Neural cell (in vitro differentiated cells): Measurements from ENCODE around the gene C11orf86. TPM values are rescaled to one million over a fixed set of nuclear protein-coding genes. Genes with fewer than 3 reads are reported as not detected.

Source experiments
- H2AFZ ChIP-seq: fragments of 200-600, 300-800 bp; sonication (generic), shearing (Covaris generic); 2 replicates; pipeline ENCODE4 v1.6.0; 2014; ENCODE audit warnings: low read depth, mild to moderate bottlenecking, antibody characterized with exemption, low read length, moderate library complexity
- H3F3A ChIP-seq: fragments of 200-600 bp; shearing (Covaris generic); 2 replicates; pipeline ENCODE4 v1.6.1; 2016; ENCODE audit warnings: mild to moderate bottlenecking, moderate library complexity, mixed read lengths, antibody characterized with exemption, low read length; ENCODE audit not compliant: insufficient read depth, poor library complexity, severe bottlenecking
- H3K27ac ChIP-seq: fragments of 200-600, 300-800 bp; sonication (generic), shearing (Covaris generic); 2 replicates; pipeline ENCODE4 v1.5.1; 2014; ENCODE audit warnings: mild to moderate bottlenecking, low read length, moderate library complexity
- H3K27me3 ChIP-seq: fragments of 300-800, 200-600 bp; sonication (generic), shearing (Covaris generic); 2 replicates; pipeline ENCODE4 v1.6.0; 2014; ENCODE audit warnings: mild to moderate bottlenecking, low read depth, low read length, moderate library complexity; ENCODE audit not compliant: insufficient read depth
- H3K36me3 ChIP-seq: fragments of 300-800, 200-600 bp; sonication (generic), shearing (Covaris generic); 2 replicates; pipeline ENCODE4 v1.5.1; 2014; ENCODE audit warnings: mild to moderate bottlenecking, antibody characterized with exemption, low read length, moderate library complexity; ENCODE audit not compliant: insufficient read depth
- H3K4me2 ChIP-seq: fragments of 300-800, 200-600 bp; sonication (generic), shearing (Covaris generic); 2 replicates; pipeline ENCODE4 v1.6.0; 2014; ENCODE audit warnings: mild to moderate bottlenecking, low read length
- H3K4me3 ChIP-seq: fragments of 300-800, 200-600 bp; sonication (generic), shearing (Covaris generic); 2 replicates; pipeline ENCODE4 v1.5.1; 2014; ENCODE audit warnings: mild to moderate bottlenecking, low read length, moderate library complexity
- H3K79me2 ChIP-seq: fragments of 200-600 bp; shearing (Covaris generic); replicated peaks from 2 replicates; pipeline ENCODE4 v1.6.0; 2014; ENCODE audit warnings: mild to moderate bottlenecking, low read length, moderate library complexity; ENCODE audit not compliant: insufficient read depth
- H3K9ac ChIP-seq: fragments of 300-800, 200-600 bp; sonication (generic), shearing (Covaris generic); 2 replicates; pipeline ENCODE4 v1.6.1; 2016; ENCODE audit warnings: mild to moderate bottlenecking, low read length, mixed read lengths
- H3K9me2 ChIP-seq: fragments of 200-600 bp; shearing (Covaris generic); 2 replicates; pipeline ENCODE4 v1.6.1; 2016; ENCODE audit warnings: mild to moderate bottlenecking, low read length, mixed read lengths; ENCODE audit not compliant: insufficient read depth
- H3K9me3 ChIP-seq: fragments of 200-600, 300-800 bp; sonication (generic), shearing (Covaris generic); 2 replicates; pipeline ENCODE4 v1.6.1; 2016; ENCODE audit warnings: mild to moderate bottlenecking, mixed run types, low read length, moderate library complexity, mixed read lengths
- H4K20me1 ChIP-seq: fragments of 200-600 bp; shearing (Covaris generic); 2 replicates; pipeline ENCODE4 v1.6.1; 2016; ENCODE audit warnings: mild to moderate bottlenecking, mixed run types; ENCODE audit not compliant: insufficient read depth
- EP300 ChIP-seq: fragments of 450-650 bp; conservative IDR thresholded peaks from 2 replicates; pipeline ENCODE4 v1.6.1; 2014; ENCODE audit warnings: antibody characterized with exemption, mild to moderate bottlenecking, moderate library complexity; ENCODE audit not compliant: poor library complexity, severe bottlenecking
- EZH2 ChIP-seq: fragments of 200-600, 300-800 bp; shearing (Covaris generic), sonication (generic); IDR thresholded peaks from 2 replicates; pipeline ENCODE4 v1.6.1; 2014; ENCODE audit warnings: antibody characterized with exemption, low read length, borderline replicate concordance, mild to moderate bottlenecking; ENCODE audit not compliant: insufficient read depth, poor library complexity, severe bottlenecking
- MXI1 ChIP-seq: fragments of 450-650 bp; conservative IDR thresholded peaks from 2 replicates; pipeline ENCODE4 v1.6.1; 2014; ENCODE audit warnings: antibody characterized with exemption, mild to moderate bottlenecking; ENCODE audit not compliant: poor library complexity, severe bottlenecking
- POLR2AphosphoS5 ChIP-seq: IDR thresholded peaks from 2 replicates; pipeline ENCODE4 v1.6.1; 2012
- RAD21 ChIP-seq: fragments of 450-650 bp; conservative IDR thresholded peaks from 2 replicates; pipeline ENCODE4 v1.6.1; 2014; ENCODE audit warnings: antibody characterized with exemption, mild to moderate bottlenecking, moderate library complexity
- SMC3 ChIP-seq: fragments of 450-650 bp; conservative IDR thresholded peaks from 2 replicates; pipeline ENCODE4 v1.6.1; 2014; ENCODE audit warnings: antibody characterized with exemption, mild to moderate bottlenecking, moderate library complexity; ENCODE audit not compliant: poor library complexity
- TAF1 ChIP-seq: IDR thresholded peaks from 2 replicates; pipeline ENCODE4 v1.6.1; 2012; ENCODE audit warnings: low read depth
- polyA plus RNA-seq: library from polyadenylated mRNA; depleted of rRNA; stranded (reverse); fragments of >200 nt; gene quantifications from 2 replicates; pipeline ENCODE4 v1.2.3, GENCODE V29; 2014
- small RNA-seq, 3 experiments: library from RNA; depleted of rRNA; stranded (forward); fragments of <200 nt; gene quantifications; one replicate each; pipeline ENCODE3, GENCODE V24; 2012
- TF ChIP-seq, protein P1 (sequence below): fragments of 450-650 bp; IDR thresholded peaks from 2 replicates; pipeline ENCODE4 v1.5.1; 2014; ENCODE audit warnings: antibody characterized with exemption, mild to moderate bottlenecking, moderate library complexity; ENCODE audit not compliant: poor library complexity, severe bottlenecking
- TF ChIP-seq, protein P2 (sequence below): IDR thresholded peaks from 2 replicates; pipeline ENCODE4 v1.6.1; 2012; ENCODE audit warnings: borderline replicate concordance

Gene C11orf86
- polyA plus RNA-seq, 1 donor from 2014 or later, result not detected

DNA sequence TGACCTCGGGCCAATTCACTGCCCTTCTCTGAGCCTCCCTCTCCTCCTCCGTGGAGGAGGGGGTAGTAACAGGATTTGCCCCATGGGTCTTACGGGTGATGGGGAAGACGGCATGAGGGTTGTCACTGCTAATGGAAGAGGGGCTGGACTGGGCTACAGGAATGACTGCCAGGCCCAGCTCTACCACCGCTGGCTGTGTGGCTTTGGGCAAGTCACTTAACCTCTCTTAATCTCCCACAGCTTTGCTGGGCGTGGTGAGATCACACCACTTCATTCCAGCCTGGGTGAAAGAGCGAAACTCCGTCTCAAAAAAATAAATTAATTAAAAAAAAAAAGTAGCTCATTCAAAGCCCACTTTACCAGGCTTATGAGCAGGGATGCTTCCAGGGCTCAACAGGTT, 50.6 kb downstream of the C11orf86 start:
- peaks cover 35% of the 10 kb centered on the region for H3K27me3 ChIP-seq

More for the DNA sequence above, 50.6 kb downstream of the C11orf86 start:
- H3K79me2 ChIP-seq, result no peaks in the 10 kb centered on the region
- no peak overlapping the region for H3K9ac ChIP-seq
- H3K4me3 ChIP-seq, result no peak overlapping the region
- H3K27ac ChIP-seq, result no peak overlapping the region
- H4K20me1 ChIP-seq, result no peaks in the 10 kb centered on the region
- H2AFZ ChIP-seq, result no peak overlapping the region
- no peaks in the 10 kb centered on the region for H3F3A ChIP-seq
- H3K9me2 ChIP-seq, result no peaks in the 10 kb centered on the region
- no peak overlapping the region for H3K4me2 ChIP-seq
- H3K36me3 ChIP-seq, result no peaks in the 10 kb centered on the region
- H3K9me3 ChIP-seq, result no peaks in the 10 kb centered on the region
- no peak for TF ChIP-seq SMC3
- no peak for TF ChIP-seq EP300
- TF ChIP-seq, protein P1, sequence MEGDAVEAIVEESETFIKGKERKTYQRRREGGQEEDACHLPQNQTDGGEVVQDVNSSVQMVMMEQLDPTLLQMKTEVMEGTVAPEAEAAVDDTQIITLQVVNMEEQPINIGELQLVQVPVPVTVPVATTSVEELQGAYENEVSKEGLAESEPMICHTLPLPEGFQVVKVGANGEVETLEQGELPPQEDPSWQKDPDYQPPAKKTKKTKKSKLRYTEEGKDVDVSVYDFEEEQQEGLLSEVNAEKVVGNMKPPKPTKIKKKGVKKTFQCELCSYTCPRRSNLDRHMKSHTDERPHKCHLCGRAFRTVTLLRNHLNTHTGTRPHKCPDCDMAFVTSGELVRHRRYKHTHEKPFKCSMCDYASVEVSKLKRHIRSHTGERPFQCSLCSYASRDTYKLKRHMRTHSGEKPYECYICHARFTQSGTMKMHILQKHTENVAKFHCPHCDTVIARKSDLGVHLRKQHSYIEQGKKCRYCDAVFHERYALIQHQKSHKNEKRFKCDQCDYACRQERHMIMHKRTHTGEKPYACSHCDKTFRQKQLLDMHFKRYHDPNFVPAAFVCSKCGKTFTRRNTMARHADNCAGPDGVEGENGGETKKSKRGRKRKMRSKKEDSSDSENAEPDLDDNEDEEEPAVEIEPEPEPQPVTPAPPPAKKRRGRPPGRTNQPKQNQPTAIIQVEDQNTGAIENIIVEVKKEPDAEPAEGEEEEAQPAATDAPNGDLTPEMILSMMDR, result no peak
- TF ChIP-seq TAF1, result no peak
- no peak for TF ChIP-seq EZH2
- TF ChIP-seq POLR2AphosphoS5, result no peak
- TF ChIP-seq MXI1, result no peak
- TF ChIP-seq, protein P2, sequence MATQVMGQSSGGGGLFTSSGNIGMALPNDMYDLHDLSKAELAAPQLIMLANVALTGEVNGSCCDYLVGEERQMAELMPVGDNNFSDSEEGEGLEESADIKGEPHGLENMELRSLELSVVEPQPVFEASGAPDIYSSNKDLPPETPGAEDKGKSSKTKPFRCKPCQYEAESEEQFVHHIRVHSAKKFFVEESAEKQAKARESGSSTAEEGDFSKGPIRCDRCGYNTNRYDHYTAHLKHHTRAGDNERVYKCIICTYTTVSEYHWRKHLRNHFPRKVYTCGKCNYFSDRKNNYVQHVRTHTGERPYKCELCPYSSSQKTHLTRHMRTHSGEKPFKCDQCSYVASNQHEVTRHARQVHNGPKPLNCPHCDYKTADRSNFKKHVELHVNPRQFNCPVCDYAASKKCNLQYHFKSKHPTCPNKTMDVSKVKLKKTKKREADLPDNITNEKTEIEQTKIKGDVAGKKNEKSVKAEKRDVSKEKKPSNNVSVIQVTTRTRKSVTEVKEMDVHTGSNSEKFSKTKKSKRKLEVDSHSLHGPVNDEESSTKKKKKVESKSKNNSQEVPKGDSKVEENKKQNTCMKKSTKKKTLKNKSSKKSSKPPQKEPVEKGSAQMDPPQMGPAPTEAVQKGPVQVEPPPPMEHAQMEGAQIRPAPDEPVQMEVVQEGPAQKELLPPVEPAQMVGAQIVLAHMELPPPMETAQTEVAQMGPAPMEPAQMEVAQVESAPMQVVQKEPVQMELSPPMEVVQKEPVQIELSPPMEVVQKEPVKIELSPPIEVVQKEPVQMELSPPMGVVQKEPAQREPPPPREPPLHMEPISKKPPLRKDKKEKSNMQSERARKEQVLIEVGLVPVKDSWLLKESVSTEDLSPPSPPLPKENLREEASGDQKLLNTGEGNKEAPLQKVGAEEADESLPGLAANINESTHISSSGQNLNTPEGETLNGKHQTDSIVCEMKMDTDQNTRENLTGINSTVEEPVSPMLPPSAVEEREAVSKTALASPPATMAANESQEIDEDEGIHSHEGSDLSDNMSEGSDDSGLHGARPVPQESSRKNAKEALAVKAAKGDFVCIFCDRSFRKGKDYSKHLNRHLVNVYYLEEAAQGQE, result no peak
- TF ChIP-seq RAD21, result no peak

Small RNAs within 50 kb of the gene (small RNA-seq; reads per million reads assigned to genes)
- gene MIR3163, result 0 to 0.46 (median 0) reads per million in 3 experiments

Other genes starting within 250 kb of the C11orf86 start
- 159 and 219 TPM in 2 replicates for gene SPTBN2, start 246.1 kb upstream of the C11orf86 start, polyA plus RNA-seq
- gene RCE1, start 131.9 kb upstream of the C11orf86 start, polyA plus RNA-seq, result 50.5 and 58.2 TPM in 2 replicates
- 85.0 and 104 TPM in 2 replicates for gene LRFN4, start 118.2 kb upstream of the C11orf86 start, polyA plus RNA-seq
- 7.1 and 8.9 TPM in 2 replicates for gene PC, start 16.9 kb upstream of the C11orf86 start, polyA plus RNA-seq
- gene SYT12, start 47.8 kb downstream of the C11orf86 start, polyA plus RNA-seq, result 2.1 and 2.3 TPM in 2 replicates
- gene RHOD, start 81.5 kb downstream of the C11orf86 start, polyA plus RNA-seq, result 0.28 TPM in 1 of 2 replicates, not detected in the other
- gene KDM2A, start 144.0 kb downstream of the C11orf86 start, polyA plus RNA-seq, result 10.3 and 12.4 TPM in 2 replicates